Measurements from ENCODE around the gene VPS72.

VPS72 gene

DNA sequence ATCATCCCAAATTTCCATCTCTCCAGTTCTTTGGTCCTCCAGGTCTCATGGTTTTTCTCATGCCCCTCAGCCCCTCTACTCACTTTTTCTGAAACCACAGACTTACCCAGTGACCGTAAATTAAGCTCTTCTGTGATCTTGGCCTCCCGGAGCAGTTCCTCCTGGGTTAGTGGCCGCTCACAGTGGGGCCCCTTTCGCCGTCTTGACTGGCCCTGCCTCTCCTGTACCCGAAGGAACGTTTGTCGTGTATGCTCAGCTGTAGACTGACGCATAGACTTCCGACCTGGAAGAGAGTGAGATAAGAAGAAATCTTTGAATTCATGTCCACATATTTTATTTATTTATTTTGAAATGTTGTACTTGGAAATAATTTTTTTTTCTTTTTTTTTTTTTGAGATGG, 5.8 kb downstream of the VPS72 start:
- DNase-seq: no peak

DNA sequence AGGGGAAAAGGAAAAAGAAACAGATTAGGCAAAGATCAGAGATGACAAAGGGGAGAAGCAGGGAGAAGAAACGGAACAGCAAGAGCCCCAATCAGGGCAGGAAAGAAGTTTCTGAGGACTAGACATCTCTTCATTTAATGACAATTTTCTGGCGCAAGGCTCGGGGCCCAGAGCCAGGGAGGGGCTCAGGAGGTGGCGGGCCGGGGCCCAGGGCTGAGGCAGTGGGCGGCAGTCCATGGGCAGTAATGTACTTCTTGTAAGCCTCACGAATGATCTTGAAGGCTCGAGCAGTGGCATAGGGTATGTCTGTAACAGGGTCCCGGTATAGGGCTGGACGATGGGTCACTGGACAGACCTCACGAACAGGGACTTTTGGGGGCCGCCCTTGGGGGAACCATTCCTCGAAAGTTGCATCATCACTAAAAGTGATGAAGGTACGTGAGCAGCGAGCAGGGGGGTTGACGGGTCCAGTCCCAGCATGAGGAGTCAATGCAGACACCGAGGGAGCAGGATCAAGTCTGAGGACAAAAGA, 13.4 kb downstream of the VPS72 start:
- DNase-seq: no peak

- DNase-seq: no peak
Measured at GRCh38 chr1:151175863-151176262, 14.1 kb downstream of the VPS72 start, which contains the start of gene TMOD4. Gene TMOD4, minus strand, starts transcription at chr1:151175981. Its CDS starts 1,106 bp downstream, at chr1:151174875.

- DNase-seq: peak; percentile 50 to 77
Measured at GRCh38 chr1:151175041-151175741, 14.8 kb downstream of the VPS72 start.

DNA sequence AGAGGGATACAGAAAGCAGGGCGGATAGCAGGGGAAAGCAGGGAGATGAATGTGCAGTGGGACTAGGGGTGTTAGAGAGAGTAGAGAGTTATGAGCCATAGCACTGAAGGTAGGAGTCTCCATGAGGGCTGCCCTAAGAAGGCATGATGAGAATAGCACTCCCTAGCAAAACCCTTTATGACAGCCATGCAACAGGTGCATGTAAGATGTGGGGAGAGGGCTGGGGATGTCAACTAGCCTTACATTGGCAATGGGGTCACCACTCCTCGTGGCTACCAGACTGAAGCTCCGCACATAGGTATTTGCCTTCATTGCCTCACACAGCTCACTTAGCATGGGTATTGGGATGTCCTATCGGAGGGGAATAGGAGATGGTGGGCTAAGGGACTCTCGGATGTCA, 18.8 kb downstream of the VPS72 start:
- no peak for DNase-seq

- no peak for DNase-seq
Measured at GRCh38 chr1:151167116-151167515, 22.9 kb downstream of the VPS72 start.

GRCh38 chr1:151166505-151166956, 23.5 kb downstream of the VPS72 start:
- no peak for DNase-seq

DNA sequence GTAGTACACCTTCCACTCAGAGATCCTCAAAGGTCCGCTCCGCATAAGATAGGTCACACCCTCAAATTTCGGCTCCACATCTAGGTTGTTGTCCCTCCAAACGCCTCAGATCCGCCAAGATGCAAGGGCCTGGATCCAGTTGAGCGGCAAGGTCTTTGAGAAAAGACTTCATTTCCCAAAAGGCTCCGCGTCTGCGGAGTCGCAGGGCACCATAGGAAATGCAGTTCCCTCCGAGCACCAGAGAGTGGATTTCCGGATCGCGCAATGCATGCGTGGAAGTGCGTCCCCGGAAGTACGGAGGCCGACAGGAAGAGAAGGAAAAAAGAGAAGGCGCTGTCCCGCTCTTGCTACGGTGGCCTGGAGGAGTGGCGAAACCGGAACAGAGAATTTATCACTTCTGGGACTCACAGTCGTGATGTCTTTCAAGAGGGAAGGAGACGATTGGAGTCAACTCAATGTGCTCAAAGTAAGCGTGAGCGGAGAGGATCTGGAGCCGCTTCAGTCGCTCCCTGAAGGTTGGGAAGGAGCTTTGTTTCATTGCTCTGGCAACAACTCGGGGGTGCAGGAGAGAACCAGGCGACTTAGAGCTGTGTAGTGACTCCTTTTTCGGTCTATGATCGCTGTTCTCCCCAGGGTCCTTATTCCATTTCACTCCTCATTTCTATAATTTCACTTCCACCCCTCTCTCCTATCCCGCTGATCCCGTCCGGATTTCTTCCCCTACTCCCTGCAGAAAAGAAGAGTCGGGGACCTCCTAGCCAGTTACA, 24.1 kb downstream of the VPS72 start, which contains the start of the genes LYSMD1 and SCNM1:
TSS of gene LYSMD1 (minus strand) at position 165 of the 767 bp plus-strand sequence. CDS start 644 bp downstream, outside the sequence.
TSS of gene SCNM1 (plus strand) at position 407 of the 767 bp plus-strand sequence. CDS start at position 416, 9 bp downstream.
- DNase-seq: peak; percentile 97 to 98

- DNase-seq: peak; percentile 49 to 52
Measured at GRCh38 chr1:151165281-151165737, 24.7 kb downstream of the VPS72 start.

GRCh38 chr1:151164732-151165280, 25.2 kb downstream of the VPS72 start:
- DNase-seq: no peak

DNA sequence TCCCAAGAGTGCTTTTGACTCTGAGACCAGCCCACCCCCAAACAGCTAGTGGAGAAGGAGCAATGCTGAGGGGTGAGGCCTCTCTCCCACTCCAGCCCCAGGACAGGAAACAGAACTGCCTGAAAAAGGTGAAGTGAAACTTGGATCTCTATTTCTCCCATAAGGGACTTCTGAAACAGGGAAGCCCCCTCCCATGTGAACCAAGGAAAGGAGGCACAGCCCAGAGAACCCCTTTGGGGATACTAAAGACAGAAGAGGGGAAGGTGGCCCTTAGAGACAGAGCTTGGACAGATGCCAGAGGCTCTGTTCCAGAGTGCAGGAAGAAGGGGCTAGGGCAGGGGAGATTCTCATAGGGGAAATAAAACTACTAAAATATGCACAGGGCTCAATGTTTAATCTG, 30.6 kb downstream of the VPS72 start:
- no peak for DNase-seq

DNA sequence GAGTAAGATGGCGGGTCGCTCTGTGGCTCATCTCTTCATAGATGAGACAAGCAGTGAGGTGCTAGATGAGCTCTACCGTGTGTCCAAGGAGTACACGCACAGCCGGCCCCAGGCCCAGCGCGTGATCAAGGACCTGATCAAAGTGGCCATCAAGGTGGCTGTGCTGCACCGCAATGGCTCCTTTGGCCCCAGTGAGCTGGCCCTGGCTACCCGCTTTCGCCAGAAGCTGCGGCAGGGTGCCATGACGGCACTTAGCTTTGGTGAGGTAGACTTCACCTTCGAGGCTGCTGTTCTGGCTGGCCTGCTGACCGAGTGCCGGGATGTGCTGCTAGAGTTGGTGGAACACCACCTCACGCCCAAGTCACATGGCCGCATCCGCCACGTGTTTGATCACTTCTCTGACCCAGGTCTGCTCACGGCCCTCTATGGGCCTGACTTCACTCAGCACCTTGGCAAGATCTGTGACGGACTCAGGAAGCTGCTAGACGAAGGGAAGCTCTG, 31.2 kb downstream of the VPS72 start:
- no peak for DNase-seq

DNA sequence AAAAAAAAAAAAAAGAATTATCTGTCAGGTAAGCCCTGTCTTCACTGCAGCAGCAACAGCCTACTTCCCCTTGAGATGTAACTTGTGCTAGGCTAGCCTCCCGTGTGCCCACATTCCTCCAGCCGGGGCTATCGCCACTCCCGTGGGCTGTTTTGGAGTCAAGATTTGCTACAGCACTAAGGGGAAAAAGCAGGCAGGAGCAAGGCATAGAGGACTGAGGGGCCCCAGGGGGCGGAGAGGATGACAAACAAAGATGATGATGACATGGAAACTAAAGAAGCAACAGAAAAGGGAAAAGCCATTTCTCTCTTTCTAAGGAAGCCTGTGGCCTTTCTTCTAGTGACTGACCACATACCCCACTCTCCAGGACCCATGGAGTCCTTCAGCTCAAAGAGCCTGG, 31.7 kb downstream of the VPS72 start:
- no peak for DNase-seq

DNA sequence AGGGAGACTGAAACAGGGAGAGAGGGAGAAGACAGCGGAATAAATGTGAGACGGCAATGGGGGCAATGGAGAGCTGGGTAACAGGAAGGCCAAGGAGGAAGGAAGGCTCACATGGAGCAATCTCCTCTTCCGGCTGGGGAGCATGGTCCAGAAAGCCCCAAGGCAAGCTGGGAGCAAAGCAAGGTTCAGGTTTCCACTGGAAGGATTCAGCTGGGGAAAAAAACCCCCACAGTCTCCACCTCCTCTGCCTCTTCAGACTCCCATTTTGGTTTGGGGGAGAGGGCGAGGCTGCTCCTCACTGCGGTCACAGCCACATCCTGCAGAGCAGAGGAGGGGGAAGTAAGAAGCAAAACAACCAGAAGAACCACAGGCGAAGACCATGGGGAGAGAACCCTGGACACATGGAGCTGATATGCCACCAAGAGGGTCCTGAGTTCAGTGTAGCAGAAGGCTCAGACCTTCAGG, 32.9 kb downstream of the VPS72 start:
- no peak for DNase-seq

DNA sequence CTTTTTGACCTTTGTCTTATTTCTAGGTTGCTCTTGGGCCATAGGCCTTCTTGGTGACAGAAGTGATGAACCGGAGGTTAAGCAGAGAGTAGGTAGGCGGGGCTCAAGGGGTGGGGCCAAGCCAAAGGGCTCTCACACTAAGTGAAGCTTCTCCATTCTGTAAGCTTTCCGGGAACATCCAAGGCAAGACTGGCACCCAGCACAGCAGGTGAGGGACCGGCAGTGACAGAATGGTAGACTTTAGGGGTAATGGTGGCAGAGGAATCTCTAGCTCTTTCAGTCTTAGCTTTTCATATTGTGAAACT, 33.5 kb downstream of the VPS72 start, which contains the start of gene TNFAIP8L2:
TSS of gene TNFAIP8L2 (plus strand) at position 135 of the 305 bp plus-strand sequence. CDS start 2,049 bp downstream, outside the sequence.
- DNase-seq: peak; percentile 3 to 17

DNA sequence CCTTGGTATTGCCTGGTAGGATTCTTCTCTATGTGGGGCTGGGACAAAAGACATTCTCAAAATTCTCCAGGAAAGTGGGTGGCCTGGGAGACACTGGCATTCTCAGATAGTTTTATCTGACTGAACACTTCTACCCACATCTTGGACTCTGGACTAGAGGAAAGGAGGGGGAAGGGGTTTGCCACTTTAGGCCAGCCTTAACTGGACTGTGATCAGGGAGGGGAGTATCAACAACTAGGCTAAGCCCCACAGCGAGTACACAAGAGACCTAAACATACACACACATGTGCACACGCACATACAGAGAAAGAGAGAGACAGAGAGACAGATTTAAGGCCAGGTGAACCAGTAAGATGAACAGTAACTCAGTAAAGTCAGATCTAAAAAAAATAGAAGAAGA, 42.3 kb downstream of the VPS72 start:
- DNase-seq: no peak

GRCh38 chr1:151147132-151147503, 42.9 kb downstream of the VPS72 start:
- no peak for DNase-seq

- peak; percentile 95 to 96 for DNase-seq
Measured at GRCh38 chr1:151146412-151147131, 43.4 kb downstream of the VPS72 start, which contains the start of gene SEMA6C. Gene SEMA6C, minus strand, starts transcription at chr1:151146631. Its CDS starts 4,010 bp downstream, at chr1:151142621.

GRCh38 chr1:151146072-151146411, 44.0 kb downstream of the VPS72 start:
- DNase-seq: no peak

GRCh38 chr1:151145304-151146071, 44.5 kb downstream of the VPS72 start:
- DNase-seq: no peak

All from hippocampal formation (tissue), 2 donors.